Keratinocyte (primary cell): ENCODE results near the gene PARN. TPM values are rescaled to one million over a fixed set of nuclear protein-coding genes. Genes with fewer than 3 reads are reported as not detected.
"Not testable (repeated sequence)": the region's sequence is repeated elsewhere in the genome, so short reads cannot be mapped to it uniquely, and the experiment has no call there.

Experiments used
- DNase-seq: peaks from one replicate; pipeline ENCODE4 v3.0.0-alpha.2; 2011; ENCODE audit warnings: low read depth, missing footprints, low spot score
- FAIRE-seq: peaks from 2 replicates; lab custom pipeline; 2011; peaks lifted over from hg19 to GRCh38; lab: Jason Lieb, UNC
- H2AFZ ChIP-seq: 2 replicates; pipeline ENCODE4 v1.6.0; 2012; ENCODE audit warnings: low read length, control low read depth, inconsistent platforms; ENCODE audit not compliant: control insufficient read depth
- H3K27ac ChIP-seq: 2 replicates; pipeline ENCODE4 v1.5.1; 2011; ENCODE audit warnings: low read length; ENCODE audit not compliant: control insufficient read depth, insufficient read depth
- H3K27me3 ChIP-seq: 3 replicates; pipeline ENCODE4 v1.6.0; 2011; ENCODE audit warnings: low read length; ENCODE audit not compliant: control insufficient read depth, insufficient read depth; ENCODE audit errors: extremely low read depth
- H3K36me3 ChIP-seq, 2 experiments: 2 replicates in 1 of 2; 3 replicates in 1 of 2; pipeline ENCODE4 v1.5.1; 2011; ENCODE audit warnings: low read length in 2 of 2, mild to moderate bottlenecking in 1 of 2; ENCODE audit not compliant: control insufficient read depth in 2 of 2, insufficient read depth in 2 of 2; ENCODE audit errors: extremely low read depth in 1 of 2
- H3K4me1 ChIP-seq: 3 replicates; pipeline ENCODE4 v1.5.1; 2011; ENCODE audit warnings: low read length; ENCODE audit not compliant: control insufficient read depth, insufficient read depth; ENCODE audit errors: extremely low read depth
- H3K4me2 ChIP-seq: 3 replicates; pipeline ENCODE4 v1.6.0; 2011; ENCODE audit warnings: low read depth, low read length; ENCODE audit not compliant: control insufficient read depth, insufficient read depth; ENCODE audit errors: extremely low read depth
- H3K4me3 ChIP-seq, 3 experiments: fragments of 200-600 bp in 1 of 3; sonication (generic) in 1 of 3; 2 replicates in 2 of 3; 3 replicates in 1 of 3; pipeline ENCODE4 v1.5.1; 2011 to 2016; ENCODE audit warnings: low read length in 3 of 3, mild to moderate bottlenecking in 3 of 3, control low read depth in 2 of 3, inconsistent platforms in 1 of 3, low read depth in 1 of 3, mixed read lengths in 1 of 3, mixed run types in 1 of 3, moderate library complexity in 1 of 3; ENCODE audit not compliant: control insufficient read depth in 2 of 3, insufficient read depth in 2 of 3; ENCODE audit errors: extremely low read depth in 1 of 3
- H3K79me2 ChIP-seq: 2 replicates; pipeline ENCODE4 v1.6.0; 2012; ENCODE audit warnings: low read length; ENCODE audit not compliant: control insufficient read depth, insufficient read depth
- H3K9ac ChIP-seq: 3 replicates; pipeline ENCODE4 v1.6.0; 2011; ENCODE audit warnings: low read length; ENCODE audit not compliant: control insufficient read depth, insufficient read depth; ENCODE audit errors: extremely low read depth
- H3K9me1 ChIP-seq: 3 replicates; pipeline ENCODE4 v1.6.0; 2011; ENCODE audit warnings: low read length; ENCODE audit not compliant: control insufficient read depth, insufficient read depth; ENCODE audit errors: extremely low read depth
- H3K9me3 ChIP-seq: 2 replicates; pipeline ENCODE4 v1.5.1; 2012; ENCODE audit warnings: low read depth, low read length; ENCODE audit not compliant: control insufficient read depth
- H4K20me1 ChIP-seq: 3 replicates; pipeline ENCODE4 v1.6.0; 2011; ENCODE audit warnings: low read length; ENCODE audit not compliant: control insufficient read depth, insufficient read depth; ENCODE audit errors: extremely low read depth
- EZH2 ChIP-seq: IDR thresholded peaks from one replicate; pipeline ENCODE4 v1.6.1; 2012; ENCODE audit warnings: inconsistent platforms, mild to moderate bottlenecking, low read length, moderate library complexity
- dilution Hi-C: fragments of 300-500 bp; cut with MboI; formaldehyde crosslinking; loops from one replicate; pipeline ENCODE4 v1.7.0; 2020; ENCODE audit warnings: low sequenced_read_pairs; ENCODE audit not compliant: extremely low pct_ligation_motif_present
- polyA plus RNA-seq, 5 experiments: library from polyadenylated mRNA; depleted of rRNA in 3 of 5; stranded (reverse) in 3 of 5; stranded (forward) in 1 of 5; unstranded in 1 of 5; fragments of >200 nt; gene quantifications; 1 replicate in 1 of 5; 2 replicates in 3 of 5; 3 replicates in 1 of 5; pipeline versions ENCODE4 v1.2.1 to v1.2.3, GENCODE V29; 2011 to 2012; ENCODE audit warnings: missing spikeins in 2 of 5, low read depth in 1 of 5, low replicate concordance in 1 of 5
- TF ChIP-seq, protein P1 (sequence below), 3 experiments: IDR thresholded peaks in 1 of 3; conservative IDR thresholded peaks in 1 of 3; optimal IDR thresholded peaks in 1 of 3; 2 replicates in 2 of 3; 3 replicates in 1 of 3; pipeline versions ENCODE3 to v1.5.1; 2011; ENCODE audit warnings: low read length in 3 of 3, mild to moderate bottlenecking in 3 of 3, moderate library complexity in 2 of 3, control low read depth in 1 of 3, inconsistent platforms in 1 of 3; ENCODE audit not compliant: insufficient read depth in 2 of 3; ENCODE audit errors: extremely low read depth in 1 of 3

Gene PARN
- polyA plus RNA-seq, 1 donor (not counting 4 experiments of a cell fraction or from before 2014, with no cell fraction given) = 40.8 TPM

DNA sequence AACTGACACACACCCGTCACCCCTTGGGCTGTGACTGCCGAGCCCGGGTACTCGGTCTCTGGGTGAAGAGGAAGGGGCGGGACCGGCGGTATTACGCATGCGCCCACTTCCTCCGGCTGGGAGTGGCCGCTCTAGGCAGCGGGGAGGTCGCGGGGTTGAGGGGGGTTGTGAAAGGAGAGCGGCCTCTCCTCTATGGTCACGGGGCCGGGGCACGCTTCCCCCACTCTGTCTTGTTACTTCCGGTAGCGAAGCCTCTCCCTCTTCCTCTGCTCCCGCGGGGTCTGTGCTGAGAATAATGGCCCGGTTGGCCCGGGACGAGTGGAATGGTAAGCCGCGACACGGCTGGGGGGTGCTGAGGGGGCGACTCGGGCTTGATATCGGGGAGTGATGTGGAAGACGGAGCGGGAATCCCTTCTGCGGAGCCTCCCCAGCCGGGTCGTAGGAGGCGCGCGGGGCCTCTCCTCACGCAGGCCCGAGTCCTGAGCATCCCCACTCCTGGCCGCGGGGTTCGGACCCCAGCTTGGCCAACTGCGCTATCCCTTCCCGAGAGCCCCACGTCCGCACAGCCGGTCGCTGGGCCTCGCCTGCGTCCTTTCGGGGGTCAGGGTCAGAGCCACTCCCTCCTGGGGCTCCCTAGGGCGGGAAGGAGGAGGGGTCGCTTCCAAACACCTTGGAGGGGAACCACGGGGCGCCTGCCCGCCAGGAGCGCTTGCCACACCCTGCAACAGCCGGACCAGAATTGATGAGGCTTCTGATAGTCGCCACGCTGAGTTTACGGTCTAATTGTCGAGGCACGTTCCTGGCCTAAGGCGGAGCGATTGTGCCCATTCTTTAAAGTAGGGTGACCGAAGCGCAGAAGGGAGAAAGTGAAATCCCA is 2.9 kb upstream of the PARN start, which contains the start of gene BFAR:
Gene BFAR (plus strand): TSS at position 259 of the 877 bp plus-strand sequence. CDS start 11,396 bp downstream, outside the sequence.
- H3K27me3 ChIP-seq = no peaks in the 10 kb centered on the region
- peak; percentile 43 for FAIRE-seq
- dilution Hi-C loops = no loop called here

DNA sequence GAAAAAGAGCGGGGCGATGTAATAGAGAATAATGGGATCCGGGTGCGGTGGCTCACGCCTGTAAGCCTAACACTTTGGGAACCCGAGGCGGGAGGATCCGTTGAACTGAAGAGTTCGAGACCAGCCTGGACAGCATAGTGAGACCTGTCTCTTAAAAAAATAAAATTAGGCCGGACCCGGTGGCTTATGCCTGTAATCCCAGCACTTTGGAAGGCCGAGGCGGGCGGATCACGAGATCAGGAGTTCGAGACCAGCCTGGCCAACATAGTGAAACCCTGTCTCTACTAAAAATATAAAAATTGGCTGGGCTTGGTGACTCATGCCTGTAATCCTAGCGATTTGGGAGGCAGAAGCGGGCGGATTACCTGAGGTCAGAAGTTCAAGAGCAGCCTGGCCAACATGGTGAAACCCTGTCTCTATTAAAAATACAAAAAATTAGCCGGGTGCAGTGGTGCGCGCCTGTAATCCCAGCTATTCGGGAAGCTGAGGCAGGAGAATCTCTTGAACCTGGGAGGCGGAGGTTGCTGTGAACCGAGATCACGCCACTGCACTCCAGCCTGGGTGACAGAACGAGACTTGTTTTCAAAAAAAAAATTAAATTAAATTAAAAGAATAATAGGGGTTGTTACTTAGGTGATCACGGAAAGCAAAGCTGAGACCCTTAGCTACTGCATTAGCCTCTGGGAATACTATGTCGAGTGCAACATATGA is 715 bp upstream of the PARN start:
- H3K9me1 ChIP-seq, H3K27me3 ChIP-seq, dilution Hi-C loops, FAIRE-seq, H4K20me1 ChIP-seq, DNase-seq, H3K36me3 ChIP-seq, H3K9me3 ChIP-seq: not testable (repeated sequence)
- peaks cover 44% of the 10 kb centered on the region for H3K79me2 ChIP-seq
- H3K9ac ChIP-seq = peak overlapping the region; percentile 96
- peak overlapping the region; percentile 61 for H3K4me2 ChIP-seq
- H3K4me1 ChIP-seq = peaks cover 36% of the 10 kb centered on the region
- H3K4me3 ChIP-seq = peak overlapping the region in 1 of 3 experiments; percentile 91
- H2AFZ ChIP-seq = peak overlapping the region; percentile 58
- peak overlapping the region; percentile 90 for H3K27ac ChIP-seq

More for the DNA sequence above, 2.9 kb upstream of the PARN start, which contains the start of gene BFAR:
- H3K27ac ChIP-seq = peak within 1 kb of the TSS; percentile 97
- H3K4me1 ChIP-seq = peaks cover 48% of the 10 kb centered on the region
- DNase-seq = peak; percentile 82
- no peak for TF ChIP-seq EZH2
- TF ChIP-seq, protein P1, sequence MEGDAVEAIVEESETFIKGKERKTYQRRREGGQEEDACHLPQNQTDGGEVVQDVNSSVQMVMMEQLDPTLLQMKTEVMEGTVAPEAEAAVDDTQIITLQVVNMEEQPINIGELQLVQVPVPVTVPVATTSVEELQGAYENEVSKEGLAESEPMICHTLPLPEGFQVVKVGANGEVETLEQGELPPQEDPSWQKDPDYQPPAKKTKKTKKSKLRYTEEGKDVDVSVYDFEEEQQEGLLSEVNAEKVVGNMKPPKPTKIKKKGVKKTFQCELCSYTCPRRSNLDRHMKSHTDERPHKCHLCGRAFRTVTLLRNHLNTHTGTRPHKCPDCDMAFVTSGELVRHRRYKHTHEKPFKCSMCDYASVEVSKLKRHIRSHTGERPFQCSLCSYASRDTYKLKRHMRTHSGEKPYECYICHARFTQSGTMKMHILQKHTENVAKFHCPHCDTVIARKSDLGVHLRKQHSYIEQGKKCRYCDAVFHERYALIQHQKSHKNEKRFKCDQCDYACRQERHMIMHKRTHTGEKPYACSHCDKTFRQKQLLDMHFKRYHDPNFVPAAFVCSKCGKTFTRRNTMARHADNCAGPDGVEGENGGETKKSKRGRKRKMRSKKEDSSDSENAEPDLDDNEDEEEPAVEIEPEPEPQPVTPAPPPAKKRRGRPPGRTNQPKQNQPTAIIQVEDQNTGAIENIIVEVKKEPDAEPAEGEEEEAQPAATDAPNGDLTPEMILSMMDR (optimal IDR thresholded peaks at IDR 0.05 in 1 of 3, IDR thresholded peaks at IDR 0.05 in 1 of 3, conservative IDR thresholded peaks at IDR 0.05 in 1 of 3; ENCODE audit: extremely low read depth in 1 of 3, insufficient read depth in 2 of 3, low read length in 3 of 3) = no peak
- H2AFZ ChIP-seq = no peak within 1 kb of the TSS
- no peaks in the 10 kb centered on the region for H4K20me1 ChIP-seq
- peaks cover 57% of the 10 kb centered on the region for H3K79me2 ChIP-seq
- H3K9me3 ChIP-seq = no peaks in the 10 kb centered on the region
- peak within 1 kb of the TSS; percentile 92 for H3K4me2 ChIP-seq
- H3K36me3 ChIP-seq = peaks cover 4 to 6% of the 10 kb centered on the region in 2 experiments
- peak within 1 kb of the TSS; percentile 95 to 96 (median 95) for H3K4me3 ChIP-seq
- H3K9me1 ChIP-seq = no peaks in the 10 kb centered on the region
- H3K9ac ChIP-seq = peak within 1 kb of the TSS; percentile 99
